Central memory CD8-positive, alpha-beta T cell (primary cell): ENCODE results near the gene GRID1.

Experiments
- ATAC-seq: fragments of 150-1000 bp; cut with Tn5 transposase; replicated peaks from 2 replicates; pipeline ENCODE4 v1.10.0; 2022; ENCODE audit warnings: mild to moderate bottlenecking, moderate FRiP score, moderate number of reproducible peaks; ENCODE audit not compliant: poor library complexity, severe bottlenecking; ENCODE audit errors: extremely low read depth
- DNase-seq, 2 donors: peaks; one replicate each; pipeline ENCODE4 v3.0.0; 2021; ENCODE audit warnings: low spot score in 2 of 2
- H3K27ac Mint-ChIP-seq: one replicate; pipeline ENCODE4 v1.8.0; 2022; ENCODE audit warnings: low read depth, mild to moderate bottlenecking, moderate library complexity, mixed read lengths
- H3K27me3 Mint-ChIP-seq: one replicate; pipeline ENCODE4 v1.8.0; 2022; ENCODE audit warnings: mixed read lengths
- H3K36me3 Mint-ChIP-seq: one replicate; pipeline ENCODE4 v1.8.0; 2022; ENCODE audit warnings: mild to moderate bottlenecking, moderate library complexity, mixed read lengths; ENCODE audit not compliant: insufficient read depth
- H3K4me1 Mint-ChIP-seq: one replicate; pipeline ENCODE4 v1.8.0; 2022; ENCODE audit warnings: mixed read lengths
- H3K4me3 Mint-ChIP-seq: one replicate; pipeline ENCODE4 v1.8.0; 2022; ENCODE audit warnings: mild to moderate bottlenecking, moderate library complexity, mixed read lengths
- H3K9me3 Mint-ChIP-seq: one replicate; pipeline ENCODE4 v1.8.0; 2022; ENCODE audit warnings: mixed read lengths

Gene GRID1

DNA sequence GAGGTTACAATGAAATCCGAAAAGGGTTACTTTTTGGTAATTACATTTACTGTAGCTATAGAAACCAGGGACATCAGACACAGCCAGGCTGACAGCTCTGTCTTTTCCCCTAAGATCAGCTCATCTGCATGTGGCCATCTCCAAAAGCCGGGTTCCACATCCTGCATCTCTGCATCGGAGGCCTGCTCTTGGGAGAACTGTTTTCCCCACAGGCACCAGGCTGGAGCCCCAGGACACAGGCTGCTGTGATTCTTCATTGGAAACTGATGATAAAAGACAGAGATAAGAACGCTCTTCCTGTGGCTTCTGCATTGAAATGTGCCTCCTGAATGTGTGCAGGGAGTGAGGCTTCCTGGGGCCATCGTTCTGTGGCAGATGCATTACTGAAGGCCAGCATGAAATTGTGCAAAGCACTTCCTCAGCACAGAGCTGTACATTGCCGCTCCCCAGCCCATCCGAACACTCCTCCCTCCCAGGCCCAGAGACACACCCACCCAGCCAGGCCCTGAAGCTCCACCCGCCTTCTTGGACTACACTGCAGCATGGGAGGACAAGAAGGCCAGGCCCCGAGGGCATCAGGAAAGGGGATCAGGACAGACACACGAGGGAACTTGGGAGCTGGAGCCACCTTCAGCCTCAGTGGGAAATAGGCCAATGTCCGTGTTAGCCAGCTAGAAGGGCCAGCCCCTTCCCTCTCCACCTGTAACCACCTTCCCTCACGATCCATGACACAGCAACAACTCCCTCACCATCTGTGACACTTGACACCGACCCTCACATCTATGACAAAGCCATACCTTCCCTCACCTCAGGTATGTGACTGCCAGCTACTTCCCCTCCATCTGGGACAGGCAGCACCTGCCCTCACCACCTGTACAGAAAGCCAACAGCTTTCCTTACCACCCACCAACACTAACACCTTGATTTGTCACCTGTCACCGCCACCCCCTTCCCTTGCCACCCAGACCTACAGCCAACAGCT, 113.2 kb downstream of the GRID1 start:
- H3K9me3 Mint-ChIP-seq: peaks cover 6% of the 10 kb centered on the region
- H3K4me3 Mint-ChIP-seq: no peak overlapping the region
- no peak overlapping the region for H3K27ac Mint-ChIP-seq
- H3K27me3 Mint-ChIP-seq: peaks cover 12% of the 10 kb centered on the region
- H3K4me1 Mint-ChIP-seq: no peaks in the 10 kb centered on the region
- DNase-seq: no peak
- H3K36me3 Mint-ChIP-seq: no peaks in the 10 kb centered on the region
- no peak for ATAC-seq

DNA sequence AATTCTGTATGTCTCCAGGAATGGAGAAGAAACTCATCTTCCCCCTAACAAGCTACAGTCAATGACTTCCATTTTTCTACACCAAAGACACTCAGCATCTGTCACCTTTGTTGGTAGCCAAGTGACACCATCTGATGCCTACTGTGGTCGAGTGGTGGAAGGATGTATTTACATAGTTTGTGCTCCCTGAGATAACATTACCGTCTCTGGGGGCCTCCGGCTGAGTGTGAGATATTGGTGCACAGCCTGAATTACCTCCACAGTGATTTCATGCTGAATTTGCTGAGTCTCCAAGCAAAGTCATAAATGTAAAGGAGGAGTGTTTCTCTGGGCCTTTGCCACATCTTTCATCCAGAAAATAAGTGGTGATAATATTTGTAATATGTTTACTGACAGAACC, 114.0 kb downstream of the GRID1 start:
- Mint-ChIP-seq H3K27me3 (peaks cover 12% of the 10 kb centered on the region), H3K27ac (no peak overlapping the region), H3K9me3 (peaks cover 6% of the 10 kb centered on the region), H3K4me3 (no peak overlapping the region), H3K4me1 (no peaks in the 10 kb centered on the region), H3K36me3 (no peaks in the 10 kb centered on the region)
- ATAC-seq (no peak), DNase-seq (no peak)

DNA sequence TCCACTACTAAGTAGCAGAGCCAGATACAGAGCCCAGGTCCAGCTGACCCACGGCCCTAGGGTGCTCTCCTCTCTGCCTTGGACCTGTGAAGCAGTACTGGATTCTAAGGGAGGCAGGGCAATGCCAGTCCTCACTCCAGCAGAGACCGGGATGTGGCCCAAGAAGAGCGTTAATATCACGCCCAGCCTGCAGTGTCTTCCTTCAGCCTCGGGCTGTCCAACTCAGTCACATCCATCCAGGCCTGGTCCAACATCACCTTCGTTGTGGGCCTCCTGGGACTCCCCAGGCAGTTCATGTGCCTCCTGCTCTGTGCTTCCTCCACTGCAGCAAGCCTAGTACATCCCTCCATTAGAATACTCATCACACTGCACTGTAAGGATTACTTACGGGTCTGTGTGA, 114.5 kb downstream of the GRID1 start:
- Mint-ChIP-seq H3K27me3 (peaks cover 12% of the 10 kb centered on the region), H3K36me3 (no peaks in the 10 kb centered on the region), H3K4me3 (no peak overlapping the region), H3K27ac (no peak overlapping the region), H3K4me1 (no peaks in the 10 kb centered on the region), H3K9me3 (peaks cover 6% of the 10 kb centered on the region)
- ATAC-seq: no peak
- DNase-seq: no peak

DNA sequence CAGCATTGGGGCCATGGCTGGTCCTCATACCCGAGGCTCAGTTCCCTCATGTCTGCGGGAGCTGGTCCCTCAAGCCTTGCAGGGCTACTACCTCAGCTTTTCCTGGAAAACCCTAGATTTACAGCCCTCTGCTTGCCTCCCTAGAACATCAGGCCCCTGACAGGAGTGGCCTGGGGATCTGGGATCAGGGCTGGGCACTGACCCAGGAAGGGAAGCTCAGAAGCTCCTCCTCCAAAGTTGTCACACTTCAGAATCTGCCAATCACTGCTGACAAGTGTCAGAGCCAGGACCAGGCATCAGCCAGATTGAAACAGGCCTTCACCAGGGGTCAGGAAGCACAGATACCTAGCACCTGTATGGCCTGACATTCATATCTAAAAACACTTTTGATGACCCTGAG, 115.2 kb downstream of the GRID1 start:
- no peaks in the 10 kb centered on the region for H3K4me1 Mint-ChIP-seq
- H3K4me3 Mint-ChIP-seq: no peak overlapping the region
- DNase-seq (no peak), ATAC-seq (no peak)
- H3K27me3 Mint-ChIP-seq: peaks cover 11% of the 10 kb centered on the region
- peaks cover 6% of the 10 kb centered on the region for H3K9me3 Mint-ChIP-seq
- no peak overlapping the region for H3K27ac Mint-ChIP-seq
- no peaks in the 10 kb centered on the region for H3K36me3 Mint-ChIP-seq

DNA sequence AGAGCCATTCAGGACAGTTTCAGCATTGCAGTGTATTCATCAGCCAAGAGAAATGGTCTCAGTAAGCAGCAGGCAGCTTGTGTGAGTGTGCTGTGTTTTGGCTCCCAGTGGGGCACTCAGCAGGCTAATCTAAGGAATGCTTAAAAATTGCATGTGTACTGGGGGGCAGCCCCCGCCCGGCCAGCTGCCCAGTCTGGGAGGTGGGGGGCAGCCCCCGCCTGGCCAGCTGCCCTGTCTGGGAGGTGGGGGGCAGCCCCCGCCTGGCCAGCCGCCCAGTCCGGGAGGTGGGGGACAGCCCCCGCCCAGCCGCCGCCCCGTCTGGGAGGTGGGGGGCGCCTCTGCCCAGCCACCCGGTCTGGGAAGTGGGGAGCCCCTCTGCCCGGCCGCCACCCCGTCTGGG, 116.2 kb downstream of the GRID1 start:
- no peaks in the 10 kb centered on the region for H3K4me1 Mint-ChIP-seq
- ATAC-seq (no peak), DNase-seq (no peak)
- peaks cover under 1% of the 10 kb centered on the region for H3K27me3 Mint-ChIP-seq
- no peaks in the 10 kb centered on the region for H3K36me3 Mint-ChIP-seq
- no peak overlapping the region for H3K4me3 Mint-ChIP-seq
- peaks cover 6% of the 10 kb centered on the region for H3K9me3 Mint-ChIP-seq
- H3K27ac Mint-ChIP-seq: no peak overlapping the region

DNA sequence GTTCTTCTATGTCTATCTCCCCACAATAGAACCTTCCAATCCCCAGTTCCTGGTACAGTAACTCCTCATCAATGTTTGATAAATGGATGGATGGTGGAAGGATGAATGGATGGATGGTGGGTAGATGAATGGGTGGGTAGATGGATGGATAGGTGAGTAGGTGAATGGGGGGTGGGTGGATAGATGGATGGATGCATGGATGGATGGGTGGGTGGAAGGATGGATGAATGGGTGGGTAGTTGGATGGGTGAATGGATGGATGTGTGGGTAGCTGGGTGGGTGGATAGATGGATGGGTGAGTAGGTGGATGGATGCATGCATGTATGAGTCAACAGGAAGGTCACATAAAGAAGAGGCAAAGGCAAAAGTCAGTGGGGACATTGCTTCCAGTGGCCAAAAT, 116.8 kb downstream of the GRID1 start:
- Mint-ChIP-seq H3K4me1 (no peaks in the 10 kb centered on the region), H3K36me3 (no peaks in the 10 kb centered on the region), H3K27ac (no peak overlapping the region), H3K4me3 (no peak overlapping the region), H3K9me3 (peaks cover 6% of the 10 kb centered on the region), H3K27me3 (no peaks in the 10 kb centered on the region)
- ATAC-seq (no peak), DNase-seq (no peak)

DNA sequence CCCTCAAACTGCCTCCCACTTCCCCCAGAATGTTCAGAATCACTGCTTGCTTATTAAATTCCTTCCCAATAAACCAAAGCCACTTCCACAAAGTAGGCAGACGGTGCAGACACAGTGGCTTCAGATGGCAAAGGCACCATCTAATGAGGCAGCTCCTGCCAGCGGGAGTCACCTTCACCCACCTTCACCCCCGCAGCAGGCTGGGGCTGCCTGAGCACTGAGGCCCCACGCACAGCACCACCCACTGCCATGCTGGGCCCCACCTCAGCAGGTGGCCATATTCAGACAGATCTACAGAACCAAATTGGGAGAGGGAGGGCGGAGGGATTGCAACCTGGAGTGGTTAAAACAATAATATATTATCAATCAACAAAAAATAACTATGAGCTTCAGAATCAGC, 118.5 kb downstream of the GRID1 start:
- peaks cover 6% of the 10 kb centered on the region for H3K9me3 Mint-ChIP-seq
- no peaks in the 10 kb centered on the region for H3K36me3 Mint-ChIP-seq
- no peak overlapping the region for H3K27ac Mint-ChIP-seq
- DNase-seq (no peak), ATAC-seq (no peak)
- no peaks in the 10 kb centered on the region for H3K27me3 Mint-ChIP-seq
- no peaks in the 10 kb centered on the region for H3K4me1 Mint-ChIP-seq
- H3K4me3 Mint-ChIP-seq: no peak overlapping the region

DNA sequence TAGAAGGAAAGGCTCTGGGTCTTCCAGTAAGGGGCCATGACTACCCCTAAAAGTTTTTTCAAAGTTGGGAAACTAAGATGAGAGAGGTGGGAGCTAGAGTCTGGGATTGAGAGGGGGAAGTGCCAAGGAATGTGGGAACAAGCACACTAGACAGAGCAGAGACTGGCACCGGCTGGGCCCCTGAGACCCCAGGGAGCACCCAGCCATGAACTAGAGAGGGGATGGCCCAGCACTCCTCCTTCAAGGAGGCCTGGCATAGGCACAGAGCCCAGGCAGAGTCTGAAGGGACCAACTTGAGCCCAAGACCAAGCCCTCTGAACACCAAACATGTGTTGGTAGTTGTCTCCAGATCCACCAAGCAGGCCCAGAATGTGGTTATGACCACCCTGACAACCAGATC, 119.0 kb downstream of the GRID1 start:
- H3K27ac Mint-ChIP-seq: no peak overlapping the region
- no peaks in the 10 kb centered on the region for H3K4me1 Mint-ChIP-seq
- H3K36me3 Mint-ChIP-seq: no peaks in the 10 kb centered on the region
- DNase-seq (no peak), ATAC-seq (no peak)
- peaks cover 6% of the 10 kb centered on the region for H3K9me3 Mint-ChIP-seq
- no peak overlapping the region for H3K4me3 Mint-ChIP-seq
- H3K27me3 Mint-ChIP-seq: no peaks in the 10 kb centered on the region

DNA sequence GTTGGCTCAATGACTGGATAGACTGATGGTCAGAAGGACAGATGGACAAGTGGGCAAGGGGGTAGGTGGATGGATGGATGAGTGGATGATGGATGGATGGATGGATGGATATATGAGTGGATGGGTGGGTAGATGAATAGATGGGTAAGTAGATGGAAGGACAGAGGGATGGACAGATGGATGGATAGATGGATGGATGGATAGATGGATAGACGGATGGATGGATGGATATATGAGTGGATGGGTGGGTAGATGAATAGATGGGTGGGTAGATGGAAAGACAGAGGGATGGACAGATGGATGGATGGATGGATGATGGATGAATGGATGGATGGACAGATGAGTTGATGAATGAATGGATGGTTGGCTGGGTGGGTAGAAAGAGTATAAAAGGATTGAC, 119.5 kb downstream of the GRID1 start:
- Mint-ChIP-seq H3K36me3 (no peaks in the 10 kb centered on the region), H3K4me3 (no peak overlapping the region), H3K9me3 (peaks cover 6% of the 10 kb centered on the region), H3K27me3 (no peaks in the 10 kb centered on the region), H3K4me1 (no peaks in the 10 kb centered on the region), H3K27ac (no peak overlapping the region)
- DNase-seq: no peak
- no peak for ATAC-seq

DNA sequence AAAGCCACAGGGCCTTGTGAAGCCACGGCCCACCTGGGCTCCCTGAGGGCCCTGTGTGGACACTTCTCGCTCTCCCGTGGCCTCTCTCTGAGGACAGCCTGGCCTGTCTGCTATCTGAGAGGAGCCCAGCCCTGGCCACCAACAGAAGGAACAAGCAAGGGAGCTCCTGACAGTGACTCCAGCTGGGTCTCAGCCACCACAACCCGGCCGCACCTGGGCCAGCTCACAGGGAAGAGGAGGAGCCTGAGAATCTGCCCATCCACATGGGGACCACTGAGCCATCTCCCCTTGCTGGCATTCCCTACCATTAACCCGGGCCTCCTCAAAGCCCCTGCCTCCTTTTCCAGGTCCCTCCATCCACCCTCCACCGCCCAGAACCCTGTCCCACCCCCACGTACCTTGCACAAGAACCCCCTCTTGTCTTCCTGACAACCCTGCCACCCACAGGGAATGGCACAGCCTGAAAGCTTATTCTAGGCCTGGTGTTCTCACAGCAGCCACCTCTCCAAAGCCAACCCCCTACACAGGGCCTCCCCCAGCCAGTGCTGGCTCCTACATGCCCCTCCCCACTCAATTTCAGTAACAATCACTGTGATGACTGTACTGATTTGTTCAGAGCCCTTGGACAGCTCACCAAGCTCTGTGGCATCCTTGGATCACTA, 120.2 kb downstream of the GRID1 start:
- Mint-ChIP-seq H3K36me3 (no peaks in the 10 kb centered on the region), H3K4me1 (no peaks in the 10 kb centered on the region), H3K27me3 (no peaks in the 10 kb centered on the region), H3K9me3 (peaks cover 6% of the 10 kb centered on the region), H3K27ac (no peak overlapping the region), H3K4me3 (no peak overlapping the region)
- no peak for ATAC-seq
- no peak for DNase-seq

DNA sequence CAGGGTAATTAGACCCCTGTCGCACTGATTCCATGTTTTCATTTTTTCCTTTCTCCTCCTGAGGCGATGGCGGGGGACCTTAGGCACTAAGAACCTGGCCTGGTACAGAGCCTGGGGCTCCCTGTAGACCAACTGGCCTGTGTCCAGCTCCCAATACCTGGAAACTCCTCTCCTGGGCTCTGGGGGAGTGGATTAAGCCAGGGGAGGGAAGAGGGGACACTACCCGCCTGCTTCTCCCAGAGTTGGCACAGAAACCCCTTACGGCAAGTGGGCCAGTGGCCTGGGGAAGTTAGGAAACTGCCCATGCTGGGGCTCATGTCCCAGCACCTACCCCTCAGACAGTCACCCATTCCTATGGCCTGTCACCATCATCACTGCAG, 121.6 kb downstream of the GRID1 start:
- Mint-ChIP-seq H3K27me3 (no peaks in the 10 kb centered on the region), H3K27ac (no peak overlapping the region), H3K36me3 (no peaks in the 10 kb centered on the region), H3K4me3 (no peak overlapping the region), H3K4me1 (no peaks in the 10 kb centered on the region), H3K9me3 (peaks cover 6% of the 10 kb centered on the region)
- DNase-seq: no peak
- ATAC-seq: no peak

DNA sequence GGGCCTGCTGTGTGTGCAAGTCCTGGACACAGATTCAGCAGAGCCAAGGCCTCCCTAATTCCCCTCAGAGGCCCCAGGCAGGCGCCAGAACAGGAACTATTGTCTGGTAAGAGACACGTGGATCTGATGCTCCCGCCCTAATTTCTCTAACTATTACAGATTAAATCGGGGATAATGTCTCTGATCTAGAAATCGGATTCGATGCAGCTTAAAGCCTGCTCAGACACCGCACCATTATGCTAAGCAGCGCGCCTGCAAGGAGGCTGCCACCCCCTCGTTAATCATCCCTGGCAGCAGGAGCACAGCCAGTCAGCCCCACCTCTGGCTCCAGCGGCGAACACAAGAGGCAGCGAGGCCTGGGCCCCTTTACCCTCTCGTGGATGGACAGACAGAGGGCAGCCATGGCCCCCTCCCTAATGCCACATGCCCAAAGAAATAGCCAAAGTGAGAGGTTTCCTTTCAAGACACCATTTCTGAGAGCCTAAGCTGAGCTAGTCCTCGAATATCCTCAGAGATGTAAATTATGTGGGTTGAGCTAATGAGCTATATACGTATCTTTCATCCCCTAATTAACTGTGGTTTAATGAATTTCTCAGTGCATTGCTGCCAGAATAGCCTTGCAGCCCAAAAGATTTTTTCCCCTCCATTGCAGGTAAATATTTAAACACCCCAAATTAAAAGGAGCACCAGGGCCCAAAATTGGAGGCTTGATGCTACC, 122.1 kb downstream of the GRID1 start:
- no peaks in the 10 kb centered on the region for H3K27me3 Mint-ChIP-seq
- no peak overlapping the region for H3K27ac Mint-ChIP-seq
- no peak overlapping the region for H3K4me3 Mint-ChIP-seq
- H3K9me3 Mint-ChIP-seq: peaks cover under 1% of the 10 kb centered on the region
- no peak for ATAC-seq
- no peaks in the 10 kb centered on the region for H3K4me1 Mint-ChIP-seq
- H3K36me3 Mint-ChIP-seq: no peaks in the 10 kb centered on the region
- DNase-seq: no peak
